GM12878 (cell line): ENCODE results near the gene FMNL3. TPM values are rescaled to one million over a fixed set of nuclear protein-coding genes. Genes with fewer than 3 reads are reported as not detected.
"Not testable (repeated sequence)": the region's sequence is repeated elsewhere in the genome, so short reads cannot be mapped to it uniquely, and the experiment has no call there.

ENCODE experiments used
- ATAC-seq: fragments of 200-7000 bp; cut with Tn5 transposase; 3 replicates; pipeline ENCODE4 v1.9.1; 2020; ENCODE audit warnings: mild to moderate bottlenecking, moderate library complexity
- BruUV-seq: library from RNA; stranded (reverse); fragments of 400-500 nt; replicated peaks from 2 replicates; lab custom pipeline; 2021; lab: Mats Ljungman, UMichigan
- CTCF ChIA-PET: fragments of 300-600 bp; sonication (Branson Sonifier 250); formaldehyde crosslinking; extraction: SDS; loops from one replicate; lab custom pipeline; 2021; ENCODE audit warnings: inconsistent platforms; lab: Yijun Ruan, JAX
- POLR2A ChIA-PET: fragments of 350-600 bp; formaldehyde crosslinking; extraction: SDS; loops from one replicate; lab custom pipeline; 2021; ENCODE audit warnings: inconsistent platforms; lab: Charles Lee
- RAD21 ChIA-PET: fragments of 300-600 bp; sonication (Branson Sonifier 250); formaldehyde crosslinking; loops from one replicate; lab custom pipeline; 2023; ENCODE audit warnings: antibody characterized with exemption; ENCODE audit not compliant: unreplicated experiment; lab: Charles Lee
- SMC1A ChIA-PET: fragments of 300-600 bp; sonication (Branson Sonifier 250); formaldehyde crosslinking; loops from one replicate; lab custom pipeline; 2023; ENCODE audit not compliant: unreplicated experiment, uncharacterized antibody; lab: Charles Lee
- DNase-seq: peaks from one replicate; pipeline ENCODE4 v3.0.0-alpha.2; 2011; ENCODE audit warnings: low read depth, low spot score
- FAIRE-seq: peaks from 3 replicates; lab custom pipeline; 2011; peaks lifted over from hg19 to GRCh38; lab: Jason Lieb, UNC
- H2AFZ ChIP-seq: 2 replicates; pipeline ENCODE4 v1.6.0; 2011; ENCODE audit warnings: low read depth, low read length, control low read depth; ENCODE audit not compliant: control insufficient read depth
- H3K27ac ChIP-seq: 2 replicates; pipeline ENCODE4 v1.5.1; 2011; ENCODE audit warnings: control low read depth; ENCODE audit not compliant: control insufficient read depth, insufficient read depth
- H3K27me3 ChIP-seq, 2 experiments: replicated peaks in 1 of 2; 2 replicates each; pipeline versions ENCODE4 v1.6.0 to v1.6.1; 2011; ENCODE audit warnings: low read length in 1 of 2; ENCODE audit not compliant: control insufficient read depth in 2 of 2, insufficient read depth in 2 of 2
- H3K36me3 ChIP-seq, 2 experiments: 2 replicates each; pipeline ENCODE4 v1.5.1; 2011; ENCODE audit warnings: low read length in 1 of 2; ENCODE audit not compliant: control insufficient read depth in 2 of 2, insufficient read depth in 2 of 2
- H3K4me1 ChIP-seq: 2 replicates; pipeline ENCODE4 v1.6.1; 2011; ENCODE audit warnings: mild to moderate bottlenecking, low read length, moderate library complexity, mixed read lengths; ENCODE audit not compliant: control insufficient read depth, insufficient read depth
- H3K4me2 ChIP-seq: 2 replicates; pipeline ENCODE4 v1.6.0; 2011; ENCODE audit warnings: control low read depth; ENCODE audit not compliant: control insufficient read depth, insufficient read depth
- H3K4me3 ChIP-seq: fragments of 200-600 bp; sonication (generic); 2 replicates; pipeline ENCODE4 v1.5.1; 2016
- H3K79me2 ChIP-seq: 2 replicates; pipeline ENCODE4 v1.6.0; 2011; ENCODE audit warnings: low read length; ENCODE audit not compliant: control insufficient read depth, insufficient read depth
- H3K9ac ChIP-seq: 2 replicates; pipeline ENCODE4 v1.8.0; 2011; ENCODE audit warnings: low read length, control low read depth, mixed read lengths; ENCODE audit not compliant: control insufficient read depth, insufficient read depth
- H3K9me3 ChIP-seq: replicated peaks from 3 replicates; pipeline ENCODE4 v1.5.1; 2011; ENCODE audit warnings: mild to moderate bottlenecking, low read length; ENCODE audit not compliant: control insufficient read depth, insufficient read depth
- H4K20me1 ChIP-seq: 2 replicates; pipeline ENCODE4 v1.6.0; 2011; ENCODE audit not compliant: control insufficient read depth, insufficient read depth
- CBFB ChIP-seq: IDR thresholded peaks from 2 replicates; pipeline ENCODE4 v1.6.1; 2016; ENCODE audit warnings: antibody characterized with exemption, low read depth
- HDAC2 ChIP-seq: fragments of 200-600 bp; sonication (generic); IDR thresholded peaks from 2 replicates; pipeline ENCODE4 v1.6.1; 2017
- IRF3 ChIP-seq: fragments of 450-650 bp; IDR thresholded peaks from 2 replicates; pipeline ENCODE4 v1.6.1; 2014; ENCODE audit warnings: mild to moderate bottlenecking
- MAX ChIP-seq: IDR thresholded peaks from 2 replicates; pipeline ENCODE4 v1.6.1; 2012; ENCODE audit warnings: low read depth, low read length, improper control_type of control experiment
- NFYA ChIP-seq: IDR thresholded peaks from 2 replicates; pipeline ENCODE4 v1.6.1; 2011; ENCODE audit warnings: low read depth, mild to moderate bottlenecking, low read length, improper control_type of control experiment, borderline replicate concordance
- PKNOX1 ChIP-seq: fragments of 450-650 bp; IDR thresholded peaks from 2 replicates; pipeline ENCODE4 v1.6.1; 2016; ENCODE audit warnings: mild to moderate bottlenecking
- RAD51 ChIP-seq: fragments of 450-650 bp; IDR thresholded peaks from 2 replicates; pipeline ENCODE4 v1.6.1; 2016; ENCODE audit warnings: moderate library complexity, mild to moderate bottlenecking, inconsistent platforms
- RB1 ChIP-seq: fragments of 450-650 bp; formaldehyde crosslinking; IDR thresholded peaks from 2 replicates; pipeline ENCODE4 v1.6.1; 2017; ENCODE audit warnings: mild to moderate bottlenecking, borderline replicate concordance
- TBL1XR1 ChIP-seq: IDR thresholded peaks from 2 replicates; pipeline ENCODE4 v1.6.1; 2012; ENCODE audit warnings: low read depth, low read length, improper control_type of control experiment
- WGBS: methylation state at CpG from one replicate; pipeline ENCODE4 v1.1.6; 2016; ENCODE audit warnings: low lambda C conversion rate; ENCODE audit not compliant: insufficient replicate concordance, insufficient coverage; ENCODE audit errors: missing lambda C conversion rate; 5-methylcytosine and 5-hydroxymethylcytosine counted together
- in situ Hi-C: fragments of 300-500 bp; cut with MboI; formaldehyde crosslinking; loops from 9 replicates; pipeline ENCODE4 v1.14.3; 2018; ENCODE audit warnings: mixed read lengths
- intact Hi-C: fragments of 100-400 bp; cut with micrococcal nuclease; formaldehyde crosslinking; loops from one replicate; pipeline ENCODE4 v1.14.2; 2022; ENCODE audit not compliant: unreplicated experiment
- polyA plus RNA-seq, 11 experiments: library from polyadenylated mRNA; depleted of rRNA in 4 of 11; unstranded in 6 of 11; stranded (reverse) in 5 of 11; fragments of >200 nt; fragmentation: Nextera tagmentation in 4 of 11; fragmentation: Illumina TruSeq in 1 of 11; extraction: Ambion mirVana in 4 of 11; extraction: Trizol in 1 of 11; gene quantifications; 1 replicate in 1 of 11; 2 replicates in 10 of 11; pipeline versions ENCODE4 v1.2.1 to v1.2.3, GENCODE V29; 2011 to 2016; ENCODE audit warnings: inconsistent platforms in 2 of 11, missing spikeins in 2 of 11, low read depth in 1 of 11
- total RNA-seq, 4 experiments: library from RNA; depleted of rRNA in 3 of 4; stranded (reverse); fragments of >200 nt in 3 of 4; fragmentation: Illumina TruSeq in 1 of 4; extraction: Trizol in 1 of 4; gene quantifications; 2 replicates each; pipeline versions ENCODE4 v1.2.1 to v1.2.3, GENCODE V29; 2013 to 2021
- TF ChIP-seq, protein P1 (sequence below): fragments of 450-650 bp; formaldehyde crosslinking; IDR thresholded peaks from 2 replicates; pipeline ENCODE4 v1.5.0; 2022; ENCODE audit warnings: mild to moderate bottlenecking, missing genetic modification characterization

FMNL3 gene
- total and polyA plus RNA-seq, 10 of the 15 experiments (the other 5 are each of a cell fraction or from before 2014, with no cell fraction given), result 3.0 to 64.9 (median 30.9) TPM

- TF ChIP-seq IRF3, result peak; percentile 64
- TF ChIP-seq NFYA, result no peak; the same call in 1 of the 2 replicates
- TF ChIP-seq CBFB, result peak; percentile 96
- TF ChIP-seq MAX, result no peak
- TF ChIP-seq RAD51, result no peak
- peak; percentile 97 for TF ChIP-seq PKNOX1
- TF ChIP-seq RB1, result no peak; the same call in 1 of the 2 replicates
- TF ChIP-seq, protein P1, sequence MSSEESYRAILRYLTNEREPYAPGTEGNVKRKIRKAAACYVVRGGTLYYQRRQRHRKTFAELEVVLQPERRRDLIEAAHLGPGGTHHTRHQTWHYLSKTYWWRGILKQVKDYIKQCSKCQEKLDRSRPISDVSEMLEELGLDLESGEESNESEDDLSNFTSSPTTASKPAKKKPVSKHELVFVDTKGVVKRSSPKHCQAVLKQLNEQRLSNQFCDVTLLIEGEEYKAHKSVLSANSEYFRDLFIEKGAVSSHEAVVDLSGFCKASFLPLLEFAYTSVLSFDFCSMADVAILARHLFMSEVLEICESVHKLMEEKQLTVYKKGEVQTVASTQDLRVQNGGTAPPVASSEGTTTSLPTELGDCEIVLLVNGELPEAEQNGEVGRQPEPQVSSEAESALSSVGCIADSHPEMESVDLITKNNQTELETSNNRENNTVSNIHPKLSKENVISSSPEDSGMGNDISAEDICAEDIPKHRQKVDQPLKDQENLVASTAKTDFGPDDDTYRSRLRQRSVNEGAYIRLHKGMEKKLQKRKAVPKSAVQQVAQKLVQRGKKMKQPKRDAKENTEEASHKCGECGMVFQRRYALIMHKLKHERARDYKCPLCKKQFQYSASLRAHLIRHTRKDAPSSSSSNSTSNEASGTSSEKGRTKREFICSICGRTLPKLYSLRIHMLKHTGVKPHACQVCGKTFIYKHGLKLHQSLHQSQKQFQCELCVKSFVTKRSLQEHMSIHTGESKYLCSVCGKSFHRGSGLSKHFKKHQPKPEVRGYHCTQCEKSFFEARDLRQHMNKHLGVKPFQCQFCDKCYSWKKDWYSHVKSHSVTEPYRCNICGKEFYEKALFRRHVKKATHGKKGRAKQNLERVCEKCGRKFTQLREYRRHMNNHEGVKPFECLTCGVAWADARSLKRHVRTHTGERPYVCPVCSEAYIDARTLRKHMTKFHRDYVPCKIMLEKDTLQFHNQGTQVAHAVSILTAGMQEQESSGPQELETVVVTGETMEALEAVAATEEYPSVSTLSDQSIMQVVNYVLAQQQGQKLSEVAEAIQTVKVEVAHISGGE (CRISPR knock-in tag), result no peak
- no peak for TF ChIP-seq TBL1XR1
- no peak for TF ChIP-seq HDAC2
These were observed 34.0 kb upstream of the FMNL3 start, which contains the start of gene TMBIM6 (continued) for GRCh38 chr12:49740930-49741881.

DNA sequence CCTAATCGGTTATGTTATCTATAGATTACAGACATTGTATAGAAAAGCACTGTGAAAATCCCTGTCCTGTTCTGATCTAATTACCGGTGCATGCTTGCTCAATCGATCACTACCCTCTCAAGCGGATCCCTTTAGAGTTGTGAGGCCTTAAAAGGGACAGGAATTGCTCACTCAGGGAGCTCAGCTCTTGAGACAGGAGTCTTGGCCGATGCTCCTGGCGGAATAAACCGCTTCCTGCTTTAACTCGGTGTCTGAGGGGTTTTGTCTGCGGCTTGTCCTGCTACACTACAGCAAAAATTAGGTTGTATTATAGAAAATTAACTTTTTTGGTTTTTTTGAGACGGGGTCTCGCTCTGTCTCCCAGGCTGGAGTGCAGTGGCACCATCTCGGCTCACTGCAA, 33.1 kb upstream of the FMNL3 start:
- H2AFZ ChIP-seq, H3K4me1 ChIP-seq, H3K9me3 ChIP-seq, DNase-seq, H3K27me3 ChIP-seq, H3K4me3 ChIP-seq, in situ Hi-C loops, H3K4me2 ChIP-seq, H3K36me3 ChIP-seq, H3K27ac ChIP-seq, H3K9ac ChIP-seq, FAIRE-seq, BruUV-seq, ATAC-seq: not testable (repeated sequence)
- POLR2A ChIA-PET, result interaction anchor here (0.5 to 1.9 kb wide), 6 partner anchors 20 to 151 kb away, joined by 3 to 34 read pairs (median 4); partner anchors contain the start of gene FMNL3
- peaks cover 10% of the 10 kb centered on the region; the same call in 1 of the 2 replicates for H4K20me1 ChIP-seq
- RAD21 ChIA-PET, result interaction anchor here (0.7 to 2.1 kb wide), 13 partner anchors 13 to 97 kb away, joined by 3 to 31 read pairs (median 6); partner anchors contain the start of gene NCKAP5L
- peaks cover 39% of the 10 kb centered on the region for H3K79me2 ChIP-seq
- CTCF ChIA-PET, result interaction anchor here (0.5 to 5.6 kb wide), 20 partner anchors 9 to 482 kb away, joined by 3 to 65 read pairs (median 9); partner anchors contain the start of genes BCDIN3D and NCKAP5L
- intact Hi-C loops, result loop anchor here (2.0 kb wide), 1 partner anchor 33 kb away; the partner anchor contains the start of gene FMNL3
- 69% methylated on average over 12 of the region's 12 CpGs for WGBS
- SMC1A ChIA-PET, result interaction anchor here (0.9 to 2.8 kb wide), 10 partner anchors 8 to 100 kb away, joined by 3 to 20 read pairs (median 6); no protein-coding TSS in a partner anchor
